ENCODE data around the gene SREBF2. TPM values are rescaled to one million over a fixed set of nuclear protein-coding genes. Genes with fewer than 3 reads are reported as not detected.
A peak's percentile ranks its signal among the peaks of the same experiment; 100 is the strongest.

SREBF2 gene
- total and polyA plus RNA-seq, 4 donors = 68.1 to 155 (median 75.9) TPM

- H3K9me3 ChIP-seq (ENCODE audit: control insufficient read depth in 4 of 4, insufficient read depth in 3 of 4, low read length in 3 of 4) = peaks cover 0 to 2% (median 0%) of the 10 kb centered on the region in 4 donors
- peaks cover 0 to 77% (median 42%) of the 10 kb centered on the region in 4 donors for H3K36me3 ChIP-seq (ENCODE audit: control insufficient read depth in 4 of 4, insufficient read depth in 4 of 4, low read length in 4 of 4)
- H3K27me3 ChIP-seq (ENCODE audit: control insufficient read depth in 3 of 3, insufficient read depth in 3 of 3, low read length in 2 of 3) = no peaks in the 10 kb centered on the region
- no peak for TF ChIP-seq CTCF (IDR thresholded peaks at IDR 0.05; ENCODE audit: control extremely low read depth, extremely low read depth)
- ATAC-seq (ENCODE audit: insufficient read depth, low FRiP score) = no peak
- no peak overlapping the region for H3K4me3 ChIP-seq
- no peak overlapping the region for H3K9ac ChIP-seq (ENCODE audit: insufficient read depth in 1 of 2, low read length in 2 of 2)
- H3K4me1 ChIP-seq (ENCODE audit: control insufficient read depth in 5 of 5, insufficient read depth in 5 of 5, low read length in 5 of 5) = peaks cover 0 to 3% (median 0%) of the 10 kb centered on the region in 5 donors
- no peak for DNase-seq
- H3K27ac ChIP-seq (ENCODE audit: low read depth in 1 of 2, low read length in 1 of 2) = peak overlapping the region in 1 of 2 donors; percentile 74
- WGBS, 2 donors = 92 to 95% methylated on average over 13 of the region's 13 CpGs
Observed at GRCh38 chr22:41899992-41900651, 67.2 kb downstream of the SREBF2 start.

GRCh38 chr22:41900652-41901312 is 67.9 kb downstream of the SREBF2 start:
- DNase-seq = no peak
- 96 to 99% methylated on average over 8 of the region's 8 CpGs for WGBS, 2 donors
- peaks cover 2 to 80% (median 43%) of the 10 kb centered on the region in 4 donors for H3K36me3 ChIP-seq (ENCODE audit: control insufficient read depth in 4 of 4, insufficient read depth in 4 of 4, low read length in 4 of 4)

GRCh38 chr22:41902016-41902415 is 69.1 kb downstream of the SREBF2 start:
- Histone ChIP-seq H3K9me3 (ENCODE audit: control insufficient read depth in 4 of 4, insufficient read depth in 3 of 4, low read length in 3 of 4) (peaks cover 0 to 2% (median 0%) of the 10 kb centered on the region in 4 donors), H3K27ac (ENCODE audit: low read depth in 1 of 2, low read length in 1 of 2) (no peak overlapping the region), H3K36me3 (ENCODE audit: control insufficient read depth in 4 of 4, insufficient read depth in 4 of 4, low read length in 4 of 4) (peaks cover 2 to 81% (median 42%) of the 10 kb centered on the region in 4 donors), H3K9ac (ENCODE audit: insufficient read depth in 1 of 2, low read length in 2 of 2) (no peak overlapping the region), H3K4me3 (no peak overlapping the region), H3K27me3 (ENCODE audit: control insufficient read depth in 3 of 3, insufficient read depth in 3 of 3, low read length in 2 of 3) (no peaks in the 10 kb centered on the region), H3K4me1 (ENCODE audit: control insufficient read depth in 5 of 5, insufficient read depth in 5 of 5, low read length in 5 of 5) (peaks cover 0 to 3% (median 0%) of the 10 kb centered on the region in 5 donors)
- 93 to 97% methylated on average over 7 of the region's 7 CpGs for WGBS, 2 donors
- no peak for DNase-seq
- no peak for TF ChIP-seq CTCF (IDR thresholded peaks at IDR 0.05; ENCODE audit: control extremely low read depth, extremely low read depth)
- no peak for ATAC-seq (ENCODE audit: insufficient read depth, low FRiP score)

More at GRCh38 chr22:41900652-41901312, 67.9 kb downstream of the SREBF2 start:
- TF ChIP-seq CTCF (IDR thresholded peaks at IDR 0.05; ENCODE audit: control extremely low read depth, extremely low read depth) = no peak
- ATAC-seq (ENCODE audit: insufficient read depth, low FRiP score) = no peak
- H3K9me3 ChIP-seq (ENCODE audit: control insufficient read depth in 4 of 4, insufficient read depth in 3 of 4, low read length in 3 of 4) = peaks cover 0 to 2% (median 0%) of the 10 kb centered on the region in 4 donors
- no peak overlapping the region for H3K9ac ChIP-seq (ENCODE audit: insufficient read depth in 1 of 2, low read length in 2 of 2)
- H3K27me3 ChIP-seq (ENCODE audit: control insufficient read depth in 3 of 3, insufficient read depth in 3 of 3, low read length in 2 of 3) = no peaks in the 10 kb centered on the region
- peaks cover 0 to 3% (median 0%) of the 10 kb centered on the region in 5 donors for H3K4me1 ChIP-seq (ENCODE audit: control insufficient read depth in 5 of 5, insufficient read depth in 5 of 5, low read length in 5 of 5)
- no peak overlapping the region for H3K27ac ChIP-seq (ENCODE audit: low read depth in 1 of 2, low read length in 1 of 2)
- no peak overlapping the region for H3K4me3 ChIP-seq
